Muscle of leg (tissue), 11 donors: ENCODE data around the gene PUSL1. TPM values are rescaled to one million over a fixed set of nuclear protein-coding genes. Genes with fewer than 3 reads are reported as not detected.

Experiments
- DNase-seq: peaks from one replicate; pipeline ENCODE4 v3.0.0; 2013
- H3K27ac ChIP-seq: one replicate; pipeline ENCODE4 v1.5.1; 2013; ENCODE audit warnings: mild to moderate bottlenecking, low read length, control low read depth
- H3K27me3 ChIP-seq: one replicate; pipeline ENCODE4 v1.6.1; 2013; ENCODE audit warnings: low read length; ENCODE audit not compliant: control insufficient read depth, insufficient read depth
- H3K36me3 ChIP-seq: one replicate; pipeline ENCODE4 v1.6.1; 2013; ENCODE audit warnings: low read length; ENCODE audit not compliant: control insufficient read depth, insufficient read depth
- H3K4me1 ChIP-seq: one replicate; pipeline ENCODE4 v1.6.1; 2013; ENCODE audit warnings: low read length; ENCODE audit not compliant: control insufficient read depth, insufficient read depth
- H3K4me3 ChIP-seq: one replicate; pipeline ENCODE4 v1.5.1; 2013; ENCODE audit warnings: low read length, control low read depth
- H3K9me3 ChIP-seq: replicated peaks from 2 replicates; pipeline ENCODE4 v1.6.1; 2013; ENCODE audit warnings: low read depth, low read length; ENCODE audit not compliant: control insufficient read depth
- WGBS: methylation state at CpG from one replicate; pipeline ENCODE4 v1.1.5; 2013; ENCODE audit warnings: missing lambda C conversion rate; ENCODE audit not compliant: insufficient coverage; 5-methylcytosine and 5-hydroxymethylcytosine counted together
- polyA plus RNA-seq, 8 donors: library from polyadenylated mRNA; unstranded; fragments of 120-200 nt; gene quantifications; one replicate each; pipeline versions ENCODE4 v1.2.1 to v1.2.3, GENCODE V29; 2013; ENCODE audit warnings: inconsistent platforms in 1 of 8, low replicate concordance in 1 of 8; ENCODE audit not compliant: insufficient read length in 8 of 8, insufficient read depth in 1 of 8
- total RNA-seq: library from RNA; stranded (reverse); fragments of 120-200 nt; gene quantifications from one replicate; pipeline ENCODE4 v1.2.4, GENCODE V29; 2013

Gene PUSL1
- total and polyA plus RNA-seq, 9 donors, result 6.1 to 8.6 (median 7.3) TPM

GRCh38 chr1:1345860-1346500 is 37.6 kb downstream of the PUSL1 start:
- H3K4me3 ChIP-seq, result no peak overlapping the region
- H3K27me3 ChIP-seq, result no peaks in the 10 kb centered on the region
- peaks cover 32% of the 10 kb centered on the region for H3K4me1 ChIP-seq
- 82% methylated on average over 11 of the region's 12 CpGs for WGBS
- no peak for DNase-seq
- no peaks in the 10 kb centered on the region for H3K9me3 ChIP-seq
- peaks cover 9% of the 10 kb centered on the region for H3K36me3 ChIP-seq
- H3K27ac ChIP-seq, result no peak overlapping the region

GRCh38 chr1:1346501-1346890 is 38.1 kb downstream of the PUSL1 start:
- Histone ChIP-seq H3K27ac (no peak overlapping the region), H3K4me3 (no peak overlapping the region), H3K36me3 (peaks cover 4% of the 10 kb centered on the region), H3K27me3 (no peaks in the 10 kb centered on the region), H3K4me1 (peaks cover 34% of the 10 kb centered on the region), H3K9me3 (no peaks in the 10 kb centered on the region)
- DNase-seq, result no peak
- WGBS, result 90% methylated on average over 8 of the region's 10 CpGs

GRCh38 chr1:1347026-1347595 is 38.7 kb downstream of the PUSL1 start:
- H3K36me3 ChIP-seq, result peaks cover 1% of the 10 kb centered on the region
- H3K4me1 ChIP-seq, result peaks cover 40% of the 10 kb centered on the region
- DNase-seq, result no peak
- WGBS, result 85% methylated on average over 8 of the region's 10 CpGs
- no peaks in the 10 kb centered on the region for H3K9me3 ChIP-seq
- no peak overlapping the region for H3K27ac ChIP-seq
- peak overlapping the region; percentile 66 for H3K4me3 ChIP-seq
- H3K27me3 ChIP-seq, result peaks cover 4% of the 10 kb centered on the region

- no peaks in the 10 kb centered on the region for H3K9me3 ChIP-seq
- H3K4me1 ChIP-seq, result peaks cover 48% of the 10 kb centered on the region
- 19% methylated on average over 21 of the region's 26 CpGs for WGBS
- peaks cover 9% of the 10 kb centered on the region for H3K36me3 ChIP-seq
- peak overlapping the region; percentile 66 for H3K4me3 ChIP-seq
- peak overlapping the region; percentile 49 for H3K27ac ChIP-seq
- H3K27me3 ChIP-seq, result peaks cover 11% of the 10 kb centered on the region
- no peak for DNase-seq
These were observed 39.4 kb downstream of the PUSL1 start for GRCh38 chr1:1347663-1348419.

- H3K4me3 ChIP-seq, result peak overlapping the region; percentile 66
- H3K4me1 ChIP-seq, result peaks cover 56% of the 10 kb centered on the region
- WGBS, result under 1% methylated on average over 108 of the region's 109 CpGs
- H3K36me3 ChIP-seq, result peaks cover 15% of the 10 kb centered on the region
- peak; percentile 62 for DNase-seq
- no peaks in the 10 kb centered on the region for H3K9me3 ChIP-seq
- H3K27ac ChIP-seq, result peak overlapping the region; percentile 49
- H3K27me3 ChIP-seq, result peaks cover 19% of the 10 kb centered on the region
These were observed 40.2 kb downstream of the PUSL1 start for GRCh38 chr1:1348420-1349255.

GRCh38 chr1:1349256-1350012 is 41.0 kb downstream of the PUSL1 start, which contains the start of gene DVL1:
Gene DVL1, minus strand, starts transcription at chr1:1349418. Its CDS starts 353 bp downstream, at chr1:1349065.
- Histone ChIP-seq H3K36me3 (peaks cover 21% of the 10 kb centered on the region), H3K4me3 (peak within 1 kb of the TSS; percentile 66), H3K4me1 (peaks cover 60% of the 10 kb centered on the region), H3K27ac (peak within 1 kb of the TSS; percentile 65), H3K9me3 (no peaks in the 10 kb centered on the region), H3K27me3 (peaks cover 27% of the 10 kb centered on the region)
- under 1% methylated on average over 112 of the region's 122 CpGs for WGBS
- DNase-seq, result peak; percentile 87

GRCh38 chr1:1351511-1352427 is 43.4 kb downstream of the PUSL1 start:
- Histone ChIP-seq H3K4me3 (peak overlapping the region; percentile 8), H3K27ac (peak overlapping the region; percentile 62), H3K27me3 (peaks cover 31% of the 10 kb centered on the region), H3K4me1 (peaks cover 46% of the 10 kb centered on the region), H3K9me3 (no peaks in the 10 kb centered on the region), H3K36me3 (peaks cover 21% of the 10 kb centered on the region)
- WGBS, result 13% methylated on average over 22 of the region's 29 CpGs
- DNase-seq, result peak; percentile 89

GRCh38 chr1:1352786-1353388 is 44.5 kb downstream of the PUSL1 start:
- peaks cover 44% of the 10 kb centered on the region for H3K4me1 ChIP-seq
- 50% methylated on average over 2 of the region's 5 CpGs for WGBS
- H3K9me3 ChIP-seq, result no peaks in the 10 kb centered on the region
- H3K36me3 ChIP-seq, result peaks cover 21% of the 10 kb centered on the region
- DNase-seq, result no peak
- no peak overlapping the region for H3K27ac ChIP-seq
- H3K27me3 ChIP-seq, result peaks cover 34% of the 10 kb centered on the region
- H3K4me3 ChIP-seq, result no peak overlapping the region
